ENCODE results near the gene TMEM245.

GRCh38 chr9:108996643-108997042 lies 123.1 kb downstream of the TMEM245 start:
- no peak for TF ChIP-seq CTCF (IDR thresholded peaks at IDR 0.05 in 2 of 3, conservative IDR thresholded peaks at IDR 0.05 in 1 of 3; ENCODE audit: control insufficient read depth in 2 of 3, extremely low read depth in 1 of 3, insufficient read depth in 1 of 3, low read depth in 3 of 3, low read length in 3 of 3)
- TF ChIP-seq CEBPB (IDR thresholded peaks at IDR 0.05; ENCODE audit: borderline replicate concordance in 1 of 2, low read depth in 2 of 2, low read length in 2 of 2): no peak
- no peak for TF ChIP-seq ZBTB33 (IDR thresholded peaks at IDR 0.05)
- no peak for TF ChIP-seq POLR2A (IDR thresholded peaks at IDR 0.05; ENCODE audit: low read depth, low read length)
- no peak for TF ChIP-seq MYB (IDR thresholded peaks at IDR 0.05; ENCODE audit: borderline replicate concordance, low read depth, low read length)
- TF ChIP-seq GATAD2B (conservative IDR thresholded peaks at IDR 0.05; ENCODE audit: low read depth): no peak
- TF ChIP-seq RAD51 (IDR thresholded peaks at IDR 0.05): no peak
- no peak for TF ChIP-seq RAD21 (IDR thresholded peaks at IDR 0.05; ENCODE audit: insufficient read depth, low read depth, low read length)
- no peak for TF ChIP-seq TAF1 (IDR thresholded peaks at IDR 0.05; ENCODE audit: borderline replicate concordance, low read depth, low read length)
